HG02840 (cell line): ENCODE results near the gene SSBP3.

Source experiments
- ATAC-seq: cut with Tn5 transposase; IDR thresholded peaks from one replicate; pipeline ENCODE4 v1.9.1; 2021; ENCODE audit warnings: mild to moderate bottlenecking, moderate library complexity, moderate number of reproducible peaks; ENCODE audit not compliant: unreplicated experiment, low FRiP score

Gene SSBP3

GRCh38 chr1:54336116-54336515 lies 70.1 kb downstream of the SSBP3 start:
- no peak for ATAC-seq

- ATAC-seq, result no peak
These were observed 70.5 kb downstream of the SSBP3 start for GRCh38 chr1:54335755-54336108.

- ATAC-seq, result no peak
These were observed 71.0 kb downstream of the SSBP3 start for GRCh38 chr1:54335011-54335754.

DNA sequence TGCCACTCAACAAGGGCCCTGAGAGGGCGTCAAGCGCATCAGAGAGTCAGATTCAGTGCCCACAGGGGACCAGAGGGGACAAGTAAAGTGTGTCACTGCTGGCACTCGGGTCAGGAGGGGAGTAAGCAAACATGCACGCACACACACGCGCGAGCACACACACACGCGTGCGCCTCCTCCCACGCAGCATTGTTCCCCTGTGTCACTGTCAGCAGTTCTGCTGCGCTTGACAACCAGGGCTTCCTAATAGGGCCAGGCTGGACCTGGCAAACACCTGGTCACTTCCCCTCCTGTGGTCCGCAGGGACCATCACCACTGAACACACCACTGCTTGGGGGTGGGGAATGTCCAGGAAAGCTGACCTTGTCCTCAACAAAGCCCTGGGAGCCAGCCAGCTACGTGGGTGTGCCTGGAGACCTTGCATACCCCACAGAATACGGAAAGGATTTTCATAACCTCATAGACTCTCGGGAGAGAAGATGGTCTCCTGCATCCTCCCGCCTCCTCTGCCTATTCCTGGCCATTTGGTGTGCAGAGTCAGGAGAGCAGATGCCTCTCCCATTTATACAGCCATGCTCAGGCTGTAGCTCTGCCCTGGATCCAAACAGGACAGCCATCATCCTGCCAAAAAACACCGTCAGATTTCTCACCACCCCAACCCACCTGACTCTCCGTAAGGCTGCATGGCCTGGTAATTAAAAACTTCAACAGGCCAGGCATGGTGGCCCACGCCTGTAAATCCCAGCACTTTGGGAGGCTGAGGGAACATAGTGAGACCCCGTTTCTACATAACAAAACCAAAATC lies 73.2 kb downstream of the SSBP3 start:
- no peak for ATAC-seq

DNA sequence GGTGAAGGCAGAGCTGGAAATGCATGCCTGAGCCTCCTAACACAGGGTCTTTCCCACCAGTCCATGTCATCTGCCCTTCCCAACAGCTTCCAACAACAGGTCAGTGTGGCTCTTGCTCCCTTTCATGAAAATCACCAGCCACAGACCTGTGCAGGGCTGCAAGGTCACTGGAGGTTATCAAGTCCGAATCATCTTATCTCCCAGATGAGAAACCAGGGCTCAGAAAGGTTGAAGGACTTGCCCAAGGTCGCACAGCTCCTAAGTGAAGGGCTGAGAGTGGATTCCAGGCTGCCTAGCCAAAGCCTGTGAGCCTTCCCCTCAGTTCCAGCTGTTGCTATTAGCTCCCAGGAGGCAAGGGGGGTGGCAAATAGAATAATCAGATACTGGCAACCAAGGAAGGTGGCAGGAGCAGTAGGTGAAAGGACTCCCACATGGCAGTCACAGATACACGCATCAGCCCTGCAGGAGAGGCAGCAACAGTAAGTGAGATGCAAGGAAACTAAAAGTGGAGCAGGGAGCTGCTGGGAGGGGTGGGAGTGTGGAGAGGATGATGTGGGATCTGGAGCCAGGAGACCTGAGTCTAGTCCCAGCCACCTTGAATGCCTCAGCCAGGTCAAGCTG lies 74.2 kb downstream of the SSBP3 start:
- no peak for ATAC-seq

DNA sequence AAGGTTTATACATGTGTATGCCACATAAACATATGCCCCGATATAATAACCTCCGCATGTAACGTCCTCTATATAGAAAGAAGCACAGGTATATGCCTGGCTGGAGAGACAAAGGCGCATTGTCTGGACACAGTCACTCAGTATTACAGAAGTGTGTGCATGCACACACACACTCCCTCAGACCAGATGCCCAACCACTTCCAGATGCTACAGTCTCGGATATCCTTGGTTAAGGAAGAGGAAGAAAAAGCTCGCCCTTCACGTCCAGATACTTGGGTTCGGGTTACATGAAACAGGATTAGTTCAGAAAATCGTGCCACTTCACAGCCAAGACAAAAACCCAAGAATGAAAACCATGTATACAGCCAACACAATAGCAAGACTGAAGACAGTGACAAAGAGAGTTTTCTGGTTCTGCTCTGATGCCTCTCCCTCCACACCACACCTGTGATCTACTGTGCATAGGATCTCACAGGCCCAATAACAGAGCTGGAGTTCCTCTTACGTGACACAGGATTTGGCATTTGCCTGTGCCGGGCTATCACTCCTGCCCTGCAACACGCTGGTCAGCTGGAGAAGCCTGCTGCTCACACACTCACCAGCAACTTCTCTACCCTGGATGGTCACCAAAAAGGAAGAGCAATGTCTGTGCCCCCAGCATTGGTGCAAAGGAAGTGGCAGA lies 75.0 kb downstream of the SSBP3 start:
- no peak for ATAC-seq

GRCh38 chr1:54329312-54330003 lies 76.7 kb downstream of the SSBP3 start:
- no peak for ATAC-seq

- no peak for ATAC-seq
These were observed 78.0 kb downstream of the SSBP3 start for GRCh38 chr1:54328066-54328636.

GRCh38 chr1:54327386-54328065 lies 78.7 kb downstream of the SSBP3 start:
- no peak for ATAC-seq

DNA sequence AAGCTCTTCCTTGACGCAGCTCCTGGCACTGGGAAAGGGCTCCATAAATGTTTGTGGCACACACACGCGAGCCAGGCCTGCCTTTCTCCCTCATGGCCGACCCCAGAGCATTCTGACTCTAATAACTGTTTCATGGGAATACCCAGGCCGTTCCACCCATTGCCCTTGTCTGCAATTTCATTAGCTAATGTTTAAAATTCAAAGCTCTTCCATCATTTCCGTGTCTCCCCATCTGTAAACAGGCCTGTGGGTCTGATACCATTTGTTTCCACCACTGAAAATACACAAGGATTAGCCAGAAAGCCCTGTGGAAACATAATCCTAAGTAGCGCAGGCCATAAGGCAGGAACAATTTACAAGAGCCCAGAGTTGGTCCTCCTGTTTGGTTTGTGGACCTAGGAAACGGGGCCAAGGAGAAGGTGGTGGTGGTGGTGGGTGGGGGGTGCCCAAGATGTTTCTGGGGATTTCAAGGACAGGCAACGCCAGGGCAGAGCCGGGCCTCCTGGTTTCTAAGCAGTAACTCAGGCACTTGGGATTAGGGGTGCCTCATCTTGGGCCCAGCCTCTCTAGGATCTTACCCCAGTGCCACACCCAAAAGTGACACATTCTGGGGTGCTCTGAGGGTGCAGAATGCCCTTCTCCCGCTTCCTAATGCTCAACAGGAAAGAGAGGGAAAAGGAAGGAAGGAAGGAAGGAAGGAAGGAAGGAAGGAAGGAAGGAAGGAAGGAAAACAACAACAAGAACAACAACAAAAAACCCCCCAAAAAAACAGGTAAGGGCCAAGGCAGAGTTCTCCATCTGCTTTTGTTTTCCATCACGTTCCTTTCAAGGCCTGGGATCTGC lies 79.4 kb downstream of the SSBP3 start:
- ATAC-seq, result no peak

DNA sequence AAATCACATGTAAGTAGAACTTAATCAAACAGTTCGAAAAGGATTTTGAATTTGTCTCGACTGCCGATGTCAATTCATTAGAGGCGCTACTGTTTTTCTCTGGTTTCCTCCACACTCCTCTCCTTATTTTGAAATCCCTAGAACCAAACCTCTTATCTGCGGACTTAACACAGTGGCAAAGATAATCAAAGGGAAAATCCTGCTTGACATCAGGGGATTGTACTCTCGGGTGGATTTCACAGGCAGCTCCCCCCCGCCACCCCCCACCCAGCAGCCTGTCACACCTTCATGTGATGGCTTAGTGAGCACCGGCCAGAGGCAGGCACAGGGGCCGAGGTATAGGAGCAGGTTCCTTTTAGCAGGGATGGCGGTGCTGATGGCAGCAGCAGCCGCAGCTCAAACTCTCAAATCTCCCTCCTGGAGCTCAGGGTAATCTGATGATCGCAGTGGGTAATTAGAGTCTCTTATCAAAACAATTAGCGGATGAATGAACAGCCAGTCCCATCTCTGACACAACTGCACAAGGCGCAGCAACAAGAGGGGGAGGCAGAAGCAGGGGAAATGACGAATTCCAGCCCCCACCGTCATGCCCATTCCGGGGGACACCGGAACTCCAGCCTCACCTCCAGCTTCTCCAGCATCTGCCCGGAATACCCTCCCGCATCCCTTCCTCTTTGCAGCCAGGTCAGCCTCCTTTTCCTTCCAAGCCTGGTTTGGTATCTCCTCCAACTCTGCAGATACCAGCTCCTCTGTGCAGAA lies 80.3 kb downstream of the SSBP3 start:
- no peak for ATAC-seq

GRCh38 chr1:54325284-54325683 lies 80.9 kb downstream of the SSBP3 start:
- ATAC-seq, result no peak

DNA sequence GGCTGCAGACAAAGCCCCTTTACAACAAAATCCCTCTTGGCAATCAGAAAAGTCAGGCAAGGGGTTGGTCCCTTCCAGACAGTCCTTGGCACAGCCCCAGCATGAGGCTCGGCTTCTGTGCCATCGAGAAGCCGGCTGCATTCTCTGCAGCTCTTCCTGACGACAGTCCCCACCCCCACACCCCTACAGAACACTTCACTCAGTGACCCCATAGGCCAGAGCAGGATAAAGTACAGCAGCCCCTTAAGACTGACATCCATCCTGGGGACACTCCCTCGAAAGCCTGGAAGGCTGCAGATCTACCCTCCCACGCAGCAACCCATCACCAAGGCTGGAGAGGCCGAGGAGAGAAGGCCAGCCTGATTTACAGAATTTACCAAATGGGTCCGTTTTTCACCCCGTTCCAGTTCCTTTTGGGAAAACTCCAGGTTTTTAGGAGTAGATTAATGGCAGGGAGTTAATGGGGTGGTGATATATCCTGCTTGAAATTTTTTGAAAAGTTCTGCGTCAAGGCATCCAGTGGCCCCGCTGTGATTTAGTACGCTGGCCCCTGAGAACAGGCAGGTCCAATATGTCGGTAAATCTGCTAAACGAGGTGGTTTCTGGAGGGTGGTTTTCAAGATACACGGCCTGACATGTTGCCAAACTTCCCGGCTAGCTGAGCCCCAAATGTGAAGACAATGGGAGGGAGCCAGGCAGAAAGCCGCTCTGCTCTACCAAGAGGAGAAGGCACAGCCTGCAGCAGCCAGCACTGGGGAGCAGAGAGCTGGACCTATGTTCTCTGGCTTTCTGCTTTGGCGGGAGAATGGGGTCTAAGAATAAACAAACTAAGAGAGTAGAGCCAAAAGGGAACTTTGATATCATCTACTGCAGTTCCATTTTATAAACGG lies 81.7 kb downstream of the SSBP3 start:
- ATAC-seq, result no peak

DNA sequence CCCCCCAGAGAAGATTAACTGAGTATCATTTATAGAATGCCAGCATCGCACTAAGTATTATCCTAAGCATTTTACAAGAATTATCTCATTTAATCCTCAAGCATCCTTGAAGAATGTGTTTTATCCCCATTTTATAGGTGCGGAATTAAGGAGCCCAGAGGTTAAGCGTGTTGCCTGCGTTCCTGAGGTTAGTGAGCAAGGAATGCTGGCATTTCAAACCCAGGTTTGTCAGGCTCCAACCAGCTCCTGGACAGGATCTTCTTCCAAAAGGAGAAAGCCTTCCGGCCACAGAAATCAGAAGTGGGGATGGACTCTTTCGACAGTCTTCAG lies 82.3 kb downstream of the SSBP3 start:
- ATAC-seq, result no peak

DNA sequence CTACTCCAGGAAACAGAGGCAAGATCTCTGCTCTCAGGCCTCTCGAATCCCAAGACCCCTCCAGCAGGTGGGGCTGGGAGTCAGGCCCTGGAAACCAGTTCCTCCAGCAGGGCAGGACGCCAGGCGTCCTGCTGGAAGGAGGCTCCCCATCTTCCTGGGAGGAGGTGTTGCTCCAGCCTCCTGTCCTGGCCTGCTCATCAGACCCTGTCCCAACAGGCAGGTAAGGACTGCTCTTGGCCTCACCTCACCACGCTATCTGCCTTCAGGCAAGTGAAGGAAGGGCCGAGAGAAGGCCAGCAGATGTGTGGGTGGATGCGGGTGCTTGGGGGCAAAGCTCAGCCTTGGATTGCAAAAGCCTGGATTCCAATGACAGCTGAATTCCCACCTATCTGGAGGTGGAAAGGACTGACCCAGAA lies 82.9 kb downstream of the SSBP3 start:
- ATAC-seq, result no peak

DNA sequence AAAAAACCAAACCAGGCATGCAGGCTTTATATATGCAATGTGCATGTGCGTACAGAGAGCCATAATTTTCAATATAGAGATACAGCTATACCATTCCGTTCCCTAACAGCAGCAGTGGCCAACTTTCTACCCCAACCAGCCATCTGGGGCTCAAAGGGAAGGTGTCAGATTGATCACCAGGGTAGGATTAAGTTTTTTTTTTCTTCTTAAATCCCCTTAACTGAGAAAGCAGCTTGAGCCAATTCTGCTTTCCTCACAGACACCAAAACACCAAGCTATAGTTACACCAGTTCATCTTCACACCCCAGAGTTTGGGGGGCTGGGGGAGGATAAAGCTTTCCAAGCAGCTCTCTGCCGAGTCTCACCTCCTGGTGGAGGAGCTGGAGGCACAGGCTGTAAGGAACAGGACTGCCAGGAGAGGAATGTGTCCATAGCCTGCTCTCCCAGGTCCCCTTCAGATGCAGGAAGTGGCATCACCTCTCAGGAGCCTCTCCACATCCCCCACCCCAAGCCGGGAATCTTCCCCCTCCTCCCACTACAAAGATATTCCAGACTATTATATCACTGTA lies 87.9 kb downstream of the SSBP3 start:
- no peak for ATAC-seq

GRCh38 chr1:54317084-54317483 lies 89.1 kb downstream of the SSBP3 start:
- ATAC-seq, result no peak
